ENCODE measurements around the gene DDR2. TPM values are rescaled to one million over a fixed set of nuclear protein-coding genes. Genes with fewer than 3 reads are reported as not detected.

DDR2 gene
- polyA plus RNA-seq, 1 donor from 2014 or later, result 0.69 TPM

- no peak for TF ChIP-seq EP300 (conservative IDR thresholded peaks at IDR 0.05; ENCODE audit: poor library complexity, severe bottlenecking)
- no peak for TF ChIP-seq RAD21 (conservative IDR thresholded peaks at IDR 0.05)
- no peak for TF ChIP-seq MXI1 (conservative IDR thresholded peaks at IDR 0.05; ENCODE audit: poor library complexity, severe bottlenecking)
- no peak for TF ChIP-seq SMC3 (conservative IDR thresholded peaks at IDR 0.05; ENCODE audit: poor library complexity)
- Histone ChIP-seq H4K20me1 (ENCODE audit: insufficient read depth) (no peaks in the 10 kb centered on the region), H3K79me2 (replicated peaks; ENCODE audit: insufficient read depth, low read length) (no peaks in the 10 kb centered on the region)
Observed at GRCh38 chr1:162755306-162755705, 123.0 kb downstream of the DDR2 start.

GRCh38 chr1:162756523-162756922 lies 124.3 kb downstream of the DDR2 start:
- Histone ChIP-seq H3K9me3 (ENCODE audit: low read length) (no peaks in the 10 kb centered on the region), H3K4me3 (ENCODE audit: low read length) (no peak overlapping the region), H2AFZ (ENCODE audit: low read depth, low read length) (no peak overlapping the region), H3K79me2 (replicated peaks; ENCODE audit: insufficient read depth, low read length) (no peaks in the 10 kb centered on the region), H3K4me2 (ENCODE audit: low read length) (no peak overlapping the region), H3F3A (ENCODE audit: insufficient read depth, low read length, poor library complexity, severe bottlenecking) (no peaks in the 10 kb centered on the region), H3K27me3 (ENCODE audit: insufficient read depth, low read depth, low read length) (no peaks in the 10 kb centered on the region), H3K27ac (ENCODE audit: low read length) (no peak overlapping the region), H4K20me1 (ENCODE audit: insufficient read depth) (no peaks in the 10 kb centered on the region), H3K36me3 (ENCODE audit: insufficient read depth, low read length) (no peaks in the 10 kb centered on the region), H3K9ac (ENCODE audit: low read length) (no peak overlapping the region), H3K9me2 (ENCODE audit: insufficient read depth, low read length) (no peaks in the 10 kb centered on the region)
- TF ChIP-seq SMC3 (conservative IDR thresholded peaks at IDR 0.05; ENCODE audit: poor library complexity) (no peak), TAF1 (IDR thresholded peaks at IDR 0.05; ENCODE audit: low read depth) (no peak), EP300 (conservative IDR thresholded peaks at IDR 0.05; ENCODE audit: poor library complexity, severe bottlenecking) (no peak), MXI1 (conservative IDR thresholded peaks at IDR 0.05; ENCODE audit: poor library complexity, severe bottlenecking) (no peak), RAD21 (conservative IDR thresholded peaks at IDR 0.05) (no peak), POLR2AphosphoS5 (IDR thresholded peaks at IDR 0.05) (no peak), REST (IDR thresholded peaks at IDR 0.05; ENCODE audit: borderline replicate concordance) (no peak), CTCF (IDR thresholded peaks at IDR 0.05; ENCODE audit: poor library complexity, severe bottlenecking) (no peak), EZH2 (IDR thresholded peaks at IDR 0.05; ENCODE audit: borderline replicate concordance, insufficient read depth, low read length, poor library complexity, severe bottlenecking) (no peak)

More at GRCh38 chr1:162755306-162755705, 123.0 kb downstream of the DDR2 start:
- Histone ChIP-seq H3K9me3 (ENCODE audit: low read length) (no peaks in the 10 kb centered on the region), H3K27me3 (ENCODE audit: insufficient read depth, low read depth, low read length) (no peaks in the 10 kb centered on the region), H3F3A (ENCODE audit: insufficient read depth, low read length, poor library complexity, severe bottlenecking) (no peaks in the 10 kb centered on the region), H3K36me3 (ENCODE audit: insufficient read depth, low read length) (no peaks in the 10 kb centered on the region), H3K4me2 (ENCODE audit: low read length) (no peak overlapping the region), H3K27ac (ENCODE audit: low read length) (no peak overlapping the region), H2AFZ (ENCODE audit: low read depth, low read length) (no peak overlapping the region), H3K9ac (ENCODE audit: low read length) (no peak overlapping the region), H3K4me3 (ENCODE audit: low read length) (no peak overlapping the region), H3K9me2 (ENCODE audit: insufficient read depth, low read length) (no peaks in the 10 kb centered on the region)
